ENCODE results near the gene ACTR1B.
"Not testable (repeated sequence)": the region's sequence is repeated elsewhere in the genome, so short reads cannot be mapped to it uniquely, and the experiment has no call there.

ACTR1B gene

DNA sequence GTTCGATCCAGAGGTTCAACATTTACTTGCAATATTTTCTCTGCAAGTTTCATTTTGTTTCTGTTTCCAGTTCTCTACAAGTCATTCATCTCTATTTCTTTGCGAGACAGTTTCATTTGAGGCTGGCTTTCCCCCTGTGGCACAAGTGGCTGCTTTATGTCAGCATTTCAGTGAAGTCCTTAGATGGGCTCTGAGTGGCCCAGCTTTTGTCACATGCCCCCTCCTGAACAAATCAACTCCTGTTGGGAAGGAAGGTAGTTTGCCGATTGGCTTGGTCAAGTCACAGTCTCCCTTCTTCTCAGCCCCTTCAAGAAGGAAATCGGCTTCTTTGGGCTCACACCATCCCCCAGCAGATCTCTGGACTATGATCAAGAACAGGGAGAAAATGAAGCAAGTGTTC, 55.1 kb downstream of the ACTR1B start:
- DNase-seq, result not testable (repeated sequence)
